NCI-H2196 (cell line): ENCODE results near the gene TRIM49D1.
"Not testable (repeated sequence)": the region's sequence is repeated elsewhere in the genome, so short reads cannot be mapped to it uniquely, and the experiment has no call there.

Experiments used
- DNase-seq: peaks from one replicate; lab custom pipeline; 2025; ENCODE audit not compliant: unreplicated experiment; lab: John Stamatoyannopoulos, UW

Gene TRIM49D1

GRCh38 chr11:89922195-89922660 is at the start of gene TRIM49D1:
Gene TRIM49D1 (minus strand): TSS chr11:89922245. CDS start chr11:89917710, 4,535 bp downstream.
- no peak for DNase-seq

GRCh38 chr11:89965737-89966136 is 43.7 kb upstream of the TRIM49D1 start, which contains the start of gene TRIM64:
Gene TRIM64 (plus strand): TSS chr11:89966037. CDS start chr11:89968504, 2,467 bp downstream.
- DNase-seq = not testable (repeated sequence)

- DNase-seq = not testable (repeated sequence)
These were observed 38.8 kb upstream of the TRIM49D1 start for GRCh38 chr11:89960833-89961232.

- DNase-seq = not testable (repeated sequence)
These were observed 1.7 kb upstream of the TRIM49D1 start, which contains the start of gene TRIM49D2 for GRCh38 chr11:89923764-89924163. Gene TRIM49D2 (plus strand): TSS chr11:89924064. CDS start chr11:89926762, 2,698 bp downstream.

GRCh38 chr11:89900809-89901208 is 21.2 kb downstream of the TRIM49D1 start:
- not testable (repeated sequence) for DNase-seq

GRCh38 chr11:89893245-89893644 is 28.8 kb downstream of the TRIM49D1 start:
- DNase-seq = not testable (repeated sequence)

GRCh38 chr11:89877511-89877910 is 44.5 kb downstream of the TRIM49D1 start:
- not testable (repeated sequence) for DNase-seq

- not testable (repeated sequence) for DNase-seq
These were observed 49.5 kb downstream of the TRIM49D1 start for GRCh38 chr11:89872588-89872987.

GRCh38 chr11:89865223-89865622 is 56.8 kb downstream of the TRIM49D1 start:
- not testable (repeated sequence) for DNase-seq

GRCh38 chr11:89863906-89864704 is 57.9 kb downstream of the TRIM49D1 start:
- DNase-seq = not testable (repeated sequence)
